ENCODE results near the gene KCNK18. TPM values are rescaled to one million over a fixed set of nuclear protein-coding genes. Genes with fewer than 3 reads are reported as not detected.

The KCNK18 gene
- total and polyA plus RNA-seq, 2 of the 8 experiments (the other 6 are each of a cell fraction or from before 2014, with no cell fraction given), result not detected

DNA sequence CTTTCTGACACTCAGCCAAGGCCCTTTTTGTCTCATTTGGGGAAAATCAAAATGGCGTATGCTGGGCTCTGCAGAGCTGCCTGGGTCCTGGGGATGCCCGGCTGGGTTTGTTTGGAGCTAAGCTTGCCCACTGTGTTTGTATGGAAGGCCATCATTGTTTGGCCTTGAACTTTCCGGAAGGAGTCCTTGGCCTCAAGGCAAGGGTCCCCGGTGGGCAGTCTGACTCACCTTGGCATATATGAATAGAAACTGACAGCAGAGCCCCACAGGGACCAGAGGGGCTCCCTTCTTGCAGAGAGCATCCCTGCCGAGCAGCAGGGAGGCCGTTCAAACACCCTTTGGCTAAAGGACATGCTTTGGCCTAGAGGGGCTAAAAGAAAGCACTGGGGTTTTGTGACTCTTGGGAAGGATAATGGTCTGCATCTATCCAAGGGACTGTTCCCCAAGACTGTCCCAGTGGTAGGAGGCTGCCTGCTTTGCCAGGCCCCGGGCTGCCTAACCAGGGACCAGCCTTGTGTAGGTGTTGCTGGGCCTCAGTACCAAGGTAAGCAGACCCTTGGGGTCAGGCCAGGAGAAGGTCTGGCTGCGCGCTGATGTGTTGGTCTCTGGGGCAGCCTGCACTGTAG lies 58.7 kb downstream of the KCNK18 start:
- no peak overlapping the region for H2BK20ac ChIP-seq (ENCODE audit: low read length)
- H2AFZ ChIP-seq (ENCODE audit: low read length), result no peak overlapping the region
- no peak overlapping the region for H3K4me3 ChIP-seq (ENCODE audit: extremely low read depth in 1 of 4, insufficient read depth in 2 of 4, low read depth in 3 of 4, low read length in 4 of 4)
- H4K20me1 ChIP-seq (replicated peaks in 1 of 2; ENCODE audit: control insufficient read depth in 1 of 2, insufficient read depth in 2 of 2, low read length in 2 of 2), result no peaks in the 10 kb centered on the region
- H3K27me3 ChIP-seq (replicated peaks in 1 of 4; ENCODE audit: control insufficient read depth in 3 of 4, extremely low read depth in 1 of 4, insufficient read depth in 3 of 4, low read length in 3 of 4), result no peaks in the 10 kb centered on the region
- H3K27ac ChIP-seq (ENCODE audit: low read depth, low read length), result no peak overlapping the region
- peaks cover 0 to 13% (median 8%) of the 10 kb centered on the region in 4 experiments; a peak in 6 of 7 replicates for H3K4me1 ChIP-seq (replicated peaks in 1 of 4; ENCODE audit: control insufficient read depth in 3 of 4, insufficient read depth in 4 of 4, low read length in 3 of 4)
- no peak overlapping the region for H2AK5ac ChIP-seq (ENCODE audit: low read depth, low read length)
- WGBS, 2 experiments (ENCODE audit: extremely low coverage in 1 of 2, insufficient coverage in 1 of 2, insufficient read length in 1 of 2, insufficient replicate concordance in 2 of 2, low coverage in 1 of 2, low lambda C conversion rate in 2 of 2, missing lambda C conversion rate in 1 of 2), result 94% methylated on average over 9 of the region's 9 CpGs; no CpG with 5 or more reads in 1 of the 2 experiments
- no peak overlapping the region for H2BK12ac ChIP-seq (ENCODE audit: low read depth, low read length)
- no peak overlapping the region for H3K4ac ChIP-seq (replicated peaks; ENCODE audit: insufficient read length, low read depth, low read length)
- H3K56ac ChIP-seq (replicated peaks; ENCODE audit: insufficient read length, low read depth, low read length), result no peak overlapping the region
- H4K5ac ChIP-seq (ENCODE audit: insufficient read length, low read depth, low read length), result no peak overlapping the region
- H4K91ac ChIP-seq (replicated peaks; ENCODE audit: insufficient read length, low read length), result no peak overlapping the region
- H3K14ac ChIP-seq (ENCODE audit: insufficient read length), result no peak overlapping the region
- H3K79me2 ChIP-seq (ENCODE audit: control insufficient read depth in 1 of 2, insufficient read depth in 2 of 2, low read length in 2 of 2), result no peaks in the 10 kb centered on the region
- no peak overlapping the region for H3K23ac ChIP-seq (ENCODE audit: insufficient read length)
- DNase-seq (ENCODE audit: low read depth in 1 of 2, low spot score in 2 of 2) (no peak), FAIRE-seq (no peak)
- H3K4me2 ChIP-seq (ENCODE audit: insufficient read depth in 1 of 2, low read depth in 2 of 2, low read length in 2 of 2), result no peak overlapping the region
- H4K8ac ChIP-seq (ENCODE audit: extremely low read depth, insufficient read depth, low read length), result no peak overlapping the region
- H3K9ac ChIP-seq (replicated peaks in 1 of 4; ENCODE audit: extremely low read depth in 1 of 4, low read depth in 3 of 4, low read length in 3 of 4), result no peak overlapping the region
- POLR2A ChIA-PET (ENCODE audit: partially characterized antibody), result no interaction called here
- H3K23me2 ChIP-seq (ENCODE audit: low read depth, low read length), result no peaks in the 10 kb centered on the region
- no peaks in the 10 kb centered on the region for H3K36me3 ChIP-seq (ENCODE audit: control insufficient read depth in 2 of 4, insufficient read depth in 4 of 4, low read length in 3 of 4)
- CTCF ChIA-PET (ENCODE audit: partially characterized antibody), result no interaction called here
- no peaks in the 10 kb centered on the region for H3K79me1 ChIP-seq (ENCODE audit: low read depth, low read length)
- no peak overlapping the region for H2BK15ac ChIP-seq (ENCODE audit: low read length)
- H2BK120ac ChIP-seq (replicated peaks; ENCODE audit: low read depth, low read length), result no peak overlapping the region
- H3K18ac ChIP-seq (ENCODE audit: extremely low read depth, low read length), result no peak overlapping the region
- no peaks in the 10 kb centered on the region for H3K9me3 ChIP-seq (ENCODE audit: insufficient read depth in 2 of 2, low read depth in 1 of 2, low read length in 1 of 2)
- H2BK5ac ChIP-seq (ENCODE audit: low read depth, low read length), result no peak overlapping the region
- no peak for TF ChIP-seq NRF1 (IDR thresholded peaks at IDR 0.05; ENCODE audit: low read depth, low read length)
- no peak for TF ChIP-seq RNF2 (IDR thresholded peaks at IDR 0.05; ENCODE audit: borderline replicate concordance, low read depth, low read length, missing control alignments, poor library complexity, severe bottlenecking)
- no peak for TF ChIP-seq HDAC6 (IDR thresholded peaks at IDR 0.05; ENCODE audit: low read depth, low read length)
- no peak for TF ChIP-seq CHD2 (IDR thresholded peaks at IDR 0.05; ENCODE audit: low read length)
- TF ChIP-seq EP300 (IDR thresholded peaks at IDR 0.05; ENCODE audit: borderline replicate concordance in 1 of 2, low read depth in 2 of 2, low read length in 2 of 2), result no peak
- TF ChIP-seq TEAD4 (IDR thresholded peaks at IDR 0.05; ENCODE audit: low read depth, low read length), result no peak
- no peak for TF ChIP-seq EZH2 (IDR thresholded peaks at IDR 0.05; ENCODE audit: low read depth, low read length, severe bottlenecking)
- TF ChIP-seq SP4 (IDR thresholded peaks at IDR 0.05; ENCODE audit: low read length), result no peak
- no peak for TF ChIP-seq POLR2AphosphoS5 (IDR thresholded peaks at IDR 0.05; ENCODE audit: low read depth, low read length)
- no peak for TF ChIP-seq RFX5 (IDR thresholded peaks at IDR 0.05; ENCODE audit: borderline replicate concordance, low read depth, low read length)
- no peak for TF ChIP-seq SRF (IDR thresholded peaks at IDR 0.05; ENCODE audit: low read depth, low read length)
- no peak for TF ChIP-seq BACH1 (IDR thresholded peaks at IDR 0.05; ENCODE audit: low read length)
- no peak for TF ChIP-seq GTF2F1 (IDR thresholded peaks at IDR 0.05; ENCODE audit: borderline replicate concordance, low read depth, low read length)
- TF ChIP-seq TCF12 (IDR thresholded peaks at IDR 0.05; ENCODE audit: low read depth, low read length), result no peak

Data from H1 (cell line).